BLaER1 treated with 17β-estradiol and CSF1 and Interleukin-3, amounts not matched to agents 10 nM and 100 nM (cell line): Measurements from ENCODE around the gene PSMG3.

Experiments
- H3K27ac ChIP-seq, 11 experiments: shearing (Covaris generic); formaldehyde crosslinking; 2 replicates each; pipeline ENCODE4 v1.8.1; 2022
- H3K27me3 ChIP-seq, 11 experiments: shearing (Covaris generic); formaldehyde crosslinking; 2 replicates each; pipeline ENCODE4 v1.8.1; 2022
- H3K36me3 ChIP-seq, 11 experiments: shearing (Covaris generic); formaldehyde crosslinking; 2 replicates each; pipeline ENCODE4 v1.8.1; 2022
- H3K4me1 ChIP-seq, 10 experiments: shearing (Covaris generic); formaldehyde crosslinking; 2 replicates each; pipeline ENCODE4 v1.8.1; 2022
- H3K4me2 ChIP-seq, 11 experiments: shearing (Covaris generic); formaldehyde crosslinking; 2 replicates each; pipeline ENCODE4 v1.8.1; 2022
- H3K4me3 ChIP-seq, 10 experiments: shearing (Covaris generic); formaldehyde crosslinking; 2 replicates each; pipeline ENCODE4 v1.8.1; 2022
- H3K9ac ChIP-seq, 11 experiments: shearing (Covaris generic); formaldehyde crosslinking; 2 replicates each; pipeline ENCODE4 v1.8.1; 2022
- H3K9me3 ChIP-seq, 11 experiments: shearing (Covaris generic); formaldehyde crosslinking; replicated peaks in 1 of 11; 2 replicates each; pipeline ENCODE4 v1.8.1; 2022
- H4K20me1 ChIP-seq, 11 experiments: shearing (Covaris generic); formaldehyde crosslinking; 2 replicates each; pipeline ENCODE4 v1.8.1; 2022
- Cebpa-rat ChIP-seq, 11 experiments: shearing (Covaris generic); IDR thresholded peaks; 2 replicates each; pipeline ENCODE4 v1.8.1; 2022

The PSMG3 gene

GRCh38 chr7:1549357-1550004 is 20.4 kb downstream of the PSMG3 start:
- peaks cover 0 to 40% (median 9%) of the 10 kb centered on the region in 11 experiments; a peak in 15 of 22 replicates for H4K20me1 ChIP-seq
- no peaks in the 10 kb centered on the region for H3K9me3 ChIP-seq
- H3K9ac ChIP-seq: no peak overlapping the region
- H3K27ac ChIP-seq: no peak overlapping the region
- no peak overlapping the region for H3K4me2 ChIP-seq
- H3K36me3 ChIP-seq: peaks cover 0 to 2% (median 0%) of the 10 kb centered on the region in 11 experiments; a peak in 1 of 22 replicates
- TF ChIP-seq Cebpa-rat (IDR thresholded peaks at IDR 0.05): no peak
- H3K27me3 ChIP-seq: no peaks in the 10 kb centered on the region
- peaks cover 21 to 64% (median 47%) of the 10 kb centered on the region in 10 experiments for H3K4me1 ChIP-seq
- no peak overlapping the region for H3K4me3 ChIP-seq

- Histone ChIP-seq H3K27me3 (no peaks in the 10 kb centered on the region), H3K4me1 (peaks cover 27 to 65% (median 50%) of the 10 kb centered on the region in 10 experiments), H3K9ac (no peak overlapping the region; a peak in 1 of 22 replicates), H3K36me3 (peaks cover 0 to 7% (median 3%) of the 10 kb centered on the region in 11 experiments; a peak in 5 of 22 replicates), H4K20me1 (peaks cover 4 to 42% (median 14%) of the 10 kb centered on the region in 11 experiments; a peak in 20 of 22 replicates), H3K4me2 (peak overlapping the region in 1 of 11 experiments; percentile 78; a peak in 1 of 22 replicates), H3K4me3 (no peak overlapping the region), H3K27ac (no peak overlapping the region), H3K9me3 (no peaks in the 10 kb centered on the region)
- no peak for TF ChIP-seq Cebpa-rat (IDR thresholded peaks at IDR 0.05)
Observed at GRCh38 chr7:1548944-1549343, 20.9 kb downstream of the PSMG3 start.

GRCh38 chr7:1548438-1548831 is 21.4 kb downstream of the PSMG3 start:
- Histone ChIP-seq H3K27ac (no peak overlapping the region), H3K4me1 (peaks cover 28 to 65% (median 55%) of the 10 kb centered on the region in 10 experiments), H3K9me3 (no peaks in the 10 kb centered on the region), H3K27me3 (no peaks in the 10 kb centered on the region), H3K4me2 (peak overlapping the region in 8 of 11 experiments; percentile 11 to 86 (median 74); a peak in 12 of 22 replicates), H4K20me1 (peaks cover 4 to 48% (median 20%) of the 10 kb centered on the region in 11 experiments; a peak in 20 of 22 replicates), H3K36me3 (peaks cover 0 to 9% (median 7%) of the 10 kb centered on the region in 11 experiments; a peak in 5 of 22 replicates), H3K4me3 (no peak overlapping the region), H3K9ac (peak overlapping the region in 1 of 11 experiments; percentile 25; a peak in 2 of 22 replicates)
- TF ChIP-seq Cebpa-rat (IDR thresholded peaks at IDR 0.05): no peak

GRCh38 chr7:1547777-1548437 is 21.9 kb downstream of the PSMG3 start:
- Histone ChIP-seq H3K9ac (peak overlapping the region in 3 of 11 experiments; percentile 25 to 50 (median 41); a peak in 5 of 22 replicates), H3K4me3 (no peak overlapping the region), H3K27ac (no peak overlapping the region), H3K4me2 (peak overlapping the region in 8 of 11 experiments; percentile 11 to 86 (median 74); a peak in 13 of 22 replicates), H3K9me3 (no peaks in the 10 kb centered on the region), H3K27me3 (no peaks in the 10 kb centered on the region), H4K20me1 (peaks cover 9 to 53% (median 25%) of the 10 kb centered on the region in 11 experiments; a peak in 20 of 22 replicates), H3K36me3 (peaks cover 0 to 13% (median 9%) of the 10 kb centered on the region in 11 experiments; a peak in 9 of 22 replicates), H3K4me1 (peaks cover 28 to 69% (median 60%) of the 10 kb centered on the region in 10 experiments)
- TF ChIP-seq Cebpa-rat (IDR thresholded peaks at IDR 0.05): no peak

- peaks cover 28 to 71% (median 66%) of the 10 kb centered on the region in 10 experiments for H3K4me1 ChIP-seq
- H3K27ac ChIP-seq: 0 out of 22 replicates have a peak overlapping the region, but pooled peaks of 1 of the 11 experiments have one; percentile 28
- no peak for TF ChIP-seq Cebpa-rat (IDR thresholded peaks at IDR 0.05)
Observed at GRCh38 chr7:1546909-1547776, 22.7 kb downstream of the PSMG3 start.

GRCh38 chr7:1546274-1546908 is 23.4 kb downstream of the PSMG3 start:
- H3K27me3 ChIP-seq: no peaks in the 10 kb centered on the region
- no peak overlapping the region for H3K4me3 ChIP-seq
- H3K9me3 ChIP-seq: no peaks in the 10 kb centered on the region
- H4K20me1 ChIP-seq: peaks cover 23 to 68% (median 40%) of the 10 kb centered on the region in 11 experiments
- H3K9ac ChIP-seq: peak overlapping the region in 6 of 11 experiments; percentile 20 to 55 (median 48); a peak in 8 of 22 replicates
- H3K4me2 ChIP-seq: peak overlapping the region; percentile 42 to 86 (median 74)
- H3K27ac ChIP-seq: peak overlapping the region in 4 of 11 experiments; percentile 25 to 34 (median 29); a peak in 3 of 22 replicates
- H3K36me3 ChIP-seq: peaks cover 8 to 27% (median 24%) of the 10 kb centered on the region in 11 experiments; a peak in 20 of 22 replicates
- H3K4me1 ChIP-seq: peaks cover 28 to 74% (median 69%) of the 10 kb centered on the region in 10 experiments
- TF ChIP-seq Cebpa-rat (IDR thresholded peaks at IDR 0.05): no peak

More at GRCh38 chr7:1546909-1547776, 22.7 kb downstream of the PSMG3 start:
- H3K9ac ChIP-seq: peak overlapping the region in 5 of 11 experiments; percentile 20 to 55 (median 45); a peak in 5 of 22 replicates
- H3K9me3 ChIP-seq: no peaks in the 10 kb centered on the region
- peaks cover 6 to 20% (median 17%) of the 10 kb centered on the region in 11 experiments; a peak in 17 of 22 replicates for H3K36me3 ChIP-seq
- peak overlapping the region in 9 of 11 experiments; percentile 42 to 86 (median 74); a peak in 17 of 22 replicates for H3K4me2 ChIP-seq
- no peak overlapping the region for H3K4me3 ChIP-seq
- H4K20me1 ChIP-seq: peaks cover 17 to 60% (median 32%) of the 10 kb centered on the region in 11 experiments; a peak in 21 of 22 replicates
- no peaks in the 10 kb centered on the region for H3K27me3 ChIP-seq

- peak overlapping the region in 7 of 11 experiments; percentile 20 to 55 (median 39); a peak in 8 of 22 replicates for H3K9ac ChIP-seq
- no peak for TF ChIP-seq Cebpa-rat (IDR thresholded peaks at IDR 0.05)
- H3K36me3 ChIP-seq: peaks cover 15 to 35% (median 32%) of the 10 kb centered on the region in 11 experiments; a peak in 21 of 22 replicates
- H3K4me1 ChIP-seq: peaks cover 28 to 82% (median 77%) of the 10 kb centered on the region in 10 experiments
- peak overlapping the region; percentile 42 to 86 (median 74) for H3K4me2 ChIP-seq
- H4K20me1 ChIP-seq: peaks cover 31 to 76% (median 48%) of the 10 kb centered on the region in 11 experiments
- H3K27ac ChIP-seq: peak overlapping the region in 5 of 11 experiments; percentile 16 to 34 (median 30); a peak in 4 of 22 replicates
- H3K27me3 ChIP-seq: no peaks in the 10 kb centered on the region
- H3K4me3 ChIP-seq: no peak overlapping the region
- H3K9me3 ChIP-seq: no peaks in the 10 kb centered on the region
Observed at GRCh38 chr7:1545417-1546246, 24.2 kb downstream of the PSMG3 start.
